ENCODE measurements around the gene C1GALT1. TPM values are rescaled to one million over a fixed set of nuclear protein-coding genes. Genes with fewer than 3 reads are reported as not detected.
A peak's percentile ranks its signal among the peaks of the same experiment; 100 is the strongest.

Gene C1GALT1
- total and polyA plus RNA-seq, 3 experiments from 2014 or later = 40.4 to 53.4 (median 40.7) TPM

GRCh38 chr7:7173956-7174632 lies 8.2 kb upstream of the C1GALT1 start:
- DNase-seq = no peak
- peaks cover 8 to 41% (median 16%) of the 10 kb centered on the region in 3 donors for H3K4me1 Mint-ChIP-seq
- CTCF ChIA-PET = interaction anchor here (1.0 kb wide), 1 partner anchor 8 kb away, joined by 4 read pairs; the partner anchor contains the start of gene C1GALT1
- POLR2A ChIA-PET = interaction anchor here (0.7 kb wide), 1 partner anchor 57 kb away, joined by 7 read pairs; no protein-coding TSS in a partner anchor
- Histone ChIP-seq H3K36me3 (ENCODE audit: insufficient read depth, low read length) (no peaks in the 10 kb centered on the region), H3K9me3 (ENCODE audit: low read length) (no peaks in the 10 kb centered on the region), H3K27ac (ENCODE audit: low read depth, low read length) (no peak overlapping the region), H3K4me1 (ENCODE audit: insufficient read depth, low read length) (no peaks in the 10 kb centered on the region), H3K4me3 (ENCODE audit: low read length) (no peak overlapping the region), H3K27me3 (ENCODE audit: insufficient read depth, low read length, poor library complexity, severe bottlenecking) (no peaks in the 10 kb centered on the region)
- no peak overlapping the region for H3K4me3 Mint-ChIP-seq
- H3K27ac Mint-ChIP-seq = no peak overlapping the region
- H3K27me3 Mint-ChIP-seq = no peaks in the 10 kb centered on the region
- peaks cover 8 to 25% (median 14%) of the 10 kb centered on the region in 5 donors for H3K9me3 Mint-ChIP-seq
- peaks cover 13 to 52% (median 19%) of the 10 kb centered on the region in 3 donors for H3K36me3 Mint-ChIP-seq

GRCh38 chr7:7175075-7175695 lies 7.2 kb upstream of the C1GALT1 start:
- ChIA-PET CTCF (interaction anchor here (0.9 kb wide), 1 partner anchor 8 kb away, joined by 3 read pairs; no protein-coding TSS in a partner anchor), POLR2A (interaction anchor here (0.7 kb wide), 1 partner anchor 59 kb away, joined by 7 read pairs; no protein-coding TSS in a partner anchor)
- H3K27me3 ChIP-seq (ENCODE audit: insufficient read depth, low read length, poor library complexity, severe bottlenecking) = no peaks in the 10 kb centered on the region
- Mint-ChIP-seq H3K27ac (peak overlapping the region in 2 of 8 donors; percentile 10), H3K4me1 (peaks cover 8 to 33% (median 12%) of the 10 kb centered on the region in 3 donors), H3K36me3 (peaks cover 8 to 41% (median 17%) of the 10 kb centered on the region in 3 donors), H3K27me3 (no peaks in the 10 kb centered on the region), H3K4me3 (no peak overlapping the region), H3K9me3 (peaks cover 8 to 21% (median 11%) of the 10 kb centered on the region in 5 donors)
- no peaks in the 10 kb centered on the region for H3K4me1 ChIP-seq (ENCODE audit: insufficient read depth, low read length)
- H3K4me3 ChIP-seq (ENCODE audit: low read length) = no peak overlapping the region
- no peak for DNase-seq
- no peaks in the 10 kb centered on the region for H3K36me3 ChIP-seq (ENCODE audit: insufficient read depth, low read length)
- no peak overlapping the region for H3K27ac ChIP-seq (ENCODE audit: low read depth, low read length)
- H3K9me3 ChIP-seq (ENCODE audit: low read length) = no peaks in the 10 kb centered on the region

- H3K4me1 ChIP-seq (ENCODE audit: insufficient read depth, low read length) = peaks cover 6% of the 10 kb centered on the region
- ChIA-PET POLR2A (no interaction called here), CTCF (interaction anchor here (1.1 kb wide), 1 partner anchor 73 kb away, joined by 3 read pairs; no protein-coding TSS in a partner anchor)
- peaks cover under 1 to 13% (median 7%) of the 10 kb centered on the region in 5 donors for H3K9me3 Mint-ChIP-seq
- H3K4me3 Mint-ChIP-seq = no peak overlapping the region
- no peaks in the 10 kb centered on the region for H3K9me3 ChIP-seq (ENCODE audit: low read length)
- H3K27ac Mint-ChIP-seq = peak overlapping the region in 1 of 8 donors; percentile 51
- H3K27me3 ChIP-seq (ENCODE audit: insufficient read depth, low read length, poor library complexity, severe bottlenecking) = no peaks in the 10 kb centered on the region
- H3K4me1 Mint-ChIP-seq = peaks cover 14 to 39% (median 20%) of the 10 kb centered on the region in 3 donors
- no peak for DNase-seq
- H3K36me3 ChIP-seq (ENCODE audit: insufficient read depth, low read length) = no peaks in the 10 kb centered on the region
- no peak overlapping the region for H3K4me3 ChIP-seq (ENCODE audit: low read length)
- H3K27me3 Mint-ChIP-seq = no peaks in the 10 kb centered on the region
- no peak overlapping the region for H3K27ac ChIP-seq (ENCODE audit: low read depth, low read length)
- peaks cover 3 to 30% (median 11%) of the 10 kb centered on the region in 3 donors for H3K36me3 Mint-ChIP-seq
Observed at GRCh38 chr7:7176406-7177043, 5.8 kb upstream of the C1GALT1 start.

GRCh38 chr7:7177044-7177517 lies 5.3 kb upstream of the C1GALT1 start:
- POLR2A ChIA-PET = no interaction called here

GRCh38 chr7:7178081-7178480 lies 4.3 kb upstream of the C1GALT1 start:
- Mint-ChIP-seq H3K9me3 (peaks cover 0 to 3% (median 1%) of the 10 kb centered on the region in 5 donors), H3K36me3 (peaks cover 4 to 17% (median 5%) of the 10 kb centered on the region in 3 donors), H3K27me3 (no peaks in the 10 kb centered on the region), H3K4me1 (peaks cover 16 to 36% (median 24%) of the 10 kb centered on the region in 3 donors), H3K4me3 (peak overlapping the region in 1 of 7 donors; percentile 34), H3K27ac (no peak overlapping the region)
- POLR2A ChIA-PET = no interaction called here
- DNase-seq = no peak
- Histone ChIP-seq H3K27ac (ENCODE audit: low read depth, low read length) (no peak overlapping the region), H3K4me3 (ENCODE audit: low read length) (no peak overlapping the region), H3K9me3 (ENCODE audit: low read length) (no peaks in the 10 kb centered on the region), H3K36me3 (ENCODE audit: insufficient read depth, low read length) (no peaks in the 10 kb centered on the region), H3K4me1 (ENCODE audit: insufficient read depth, low read length) (peaks cover 7% of the 10 kb centered on the region), H3K27me3 (ENCODE audit: insufficient read depth, low read length, poor library complexity, severe bottlenecking) (no peaks in the 10 kb centered on the region)
- CTCF ChIA-PET = interaction anchor here (1.4 to 1.8 kb wide), 2 partner anchors 21 to 75 kb away, joined by 4 to 5 read pairs; no protein-coding TSS in a partner anchor

More at GRCh38 chr7:7177044-7177517, 5.3 kb upstream of the C1GALT1 start:
- no peak overlapping the region for H3K4me3 Mint-ChIP-seq
- Histone ChIP-seq H3K4me3 (ENCODE audit: low read length) (no peak overlapping the region), H3K27ac (ENCODE audit: low read depth, low read length) (no peak overlapping the region), H3K9me3 (ENCODE audit: low read length) (no peaks in the 10 kb centered on the region), H3K36me3 (ENCODE audit: insufficient read depth, low read length) (no peaks in the 10 kb centered on the region), H3K4me1 (ENCODE audit: insufficient read depth, low read length) (peaks cover 7% of the 10 kb centered on the region), H3K27me3 (ENCODE audit: insufficient read depth, low read length, poor library complexity, severe bottlenecking) (no peaks in the 10 kb centered on the region)
- DNase-seq = no peak
- H3K27ac Mint-ChIP-seq = peak overlapping the region in 1 of 8 donors; percentile 51
- CTCF ChIA-PET = interaction anchor here (1.1 kb wide), 1 partner anchor 73 kb away, joined by 3 read pairs; no protein-coding TSS in a partner anchor
- peaks cover 8 to 27% (median 9%) of the 10 kb centered on the region in 3 donors for H3K36me3 Mint-ChIP-seq
- H3K27me3 Mint-ChIP-seq = no peaks in the 10 kb centered on the region
- H3K4me1 Mint-ChIP-seq = peaks cover 16 to 41% (median 24%) of the 10 kb centered on the region in 3 donors
- H3K9me3 Mint-ChIP-seq = peaks cover 0 to 10% (median 5%) of the 10 kb centered on the region in 5 donors

GRCh38 chr7:7178906-7179305 lies 3.4 kb upstream of the C1GALT1 start:
- no peaks in the 10 kb centered on the region for H3K36me3 ChIP-seq (ENCODE audit: insufficient read depth, low read length)
- no peak overlapping the region for H3K4me3 ChIP-seq (ENCODE audit: low read length)
- peaks cover 12% of the 10 kb centered on the region for H3K4me1 ChIP-seq (ENCODE audit: insufficient read depth, low read length)
- Mint-ChIP-seq H3K4me3 (no peak overlapping the region), H3K27ac (no peak overlapping the region), H3K36me3 (peaks cover 4 to 12% (median 8%) of the 10 kb centered on the region in 3 donors), H3K27me3 (no peaks in the 10 kb centered on the region), H3K9me3 (no peaks in the 10 kb centered on the region), H3K4me1 (peaks cover 24 to 35% (median 28%) of the 10 kb centered on the region in 3 donors)
- POLR2A ChIA-PET = no interaction called here
- CTCF ChIA-PET = interaction anchor here (1.4 to 1.8 kb wide), 2 partner anchors 22 to 76 kb away, joined by 4 to 5 read pairs; no protein-coding TSS in a partner anchor
- DNase-seq = no peak
- no peaks in the 10 kb centered on the region for H3K27me3 ChIP-seq (ENCODE audit: insufficient read depth, low read length, poor library complexity, severe bottlenecking)
- H3K27ac ChIP-seq (ENCODE audit: low read depth, low read length) = no peak overlapping the region
- H3K9me3 ChIP-seq (ENCODE audit: low read length) = no peaks in the 10 kb centered on the region

GRCh38 chr7:7180725-7181449 lies 1.5 kb upstream of the C1GALT1 start:
- H3K4me3 ChIP-seq (ENCODE audit: low read length) = peak overlapping the region; percentile 100
- H3K27me3 Mint-ChIP-seq = no peaks in the 10 kb centered on the region
- no peaks in the 10 kb centered on the region for H3K27me3 ChIP-seq (ENCODE audit: insufficient read depth, low read length, poor library complexity, severe bottlenecking)
- H3K9me3 ChIP-seq (ENCODE audit: low read length) = no peaks in the 10 kb centered on the region
- H3K9me3 Mint-ChIP-seq = no peaks in the 10 kb centered on the region
- H3K4me1 Mint-ChIP-seq = peaks cover 24 to 33% (median 26%) of the 10 kb centered on the region in 3 donors
- ChIA-PET POLR2A (interaction anchor here (0.6 to 2.2 kb wide), 4 partner anchors 23 to 460 kb away, joined by 3 to 17 read pairs (median 4); partner anchors contain the start of gene UMAD1), CTCF (interaction anchor here (0.9 to 4.8 kb wide), 16 partner anchors 10 to 460 kb away, joined by 3 to 36 read pairs (median 4); partner anchors contain the start of gene UMAD1)
- no peak for DNase-seq
- peak overlapping the region; percentile 5 to 98 (median 93) for H3K4me3 Mint-ChIP-seq
- H3K36me3 Mint-ChIP-seq = peaks cover 0 to 8% (median 4%) of the 10 kb centered on the region in 3 donors
- H3K27ac ChIP-seq (ENCODE audit: low read depth, low read length) = peak overlapping the region; percentile 95
- peak overlapping the region; percentile 91 to 98 (median 98) for H3K27ac Mint-ChIP-seq
- no peaks in the 10 kb centered on the region for H3K36me3 ChIP-seq (ENCODE audit: insufficient read depth, low read length)
- peaks cover 31% of the 10 kb centered on the region for H3K4me1 ChIP-seq (ENCODE audit: insufficient read depth, low read length)
